ENCODE measurements around the gene SPAG4.

SPAG4 gene

DNA sequence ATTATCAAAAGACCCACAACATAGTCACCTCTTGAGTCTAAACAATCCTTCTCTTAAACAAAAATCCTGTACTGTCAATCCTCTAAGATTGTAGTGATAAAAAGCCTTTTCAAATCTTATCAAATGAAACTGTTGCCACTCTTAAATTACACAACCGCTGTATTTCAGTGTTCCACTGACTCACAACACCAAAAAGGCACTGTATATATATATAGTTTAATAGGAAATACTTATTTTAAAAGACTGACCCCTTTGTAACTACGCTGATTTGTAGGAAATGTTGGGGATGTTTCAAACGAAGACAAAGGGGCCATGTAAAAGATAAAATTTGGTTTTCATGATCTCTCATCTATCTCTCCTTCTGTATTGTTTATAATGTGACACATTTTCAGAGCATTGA, 35.0 kb downstream of the SPAG4 start:
- no peaks in the 10 kb centered on the region for H3K9me3 ChIP-seq (ENCODE audit: control insufficient read depth, insufficient read depth, low read depth, low read length)
- no peak overlapping the region for H3K27ac ChIP-seq (ENCODE audit: extremely low read depth, low read depth, low read length)
- TF ChIP-seq, protein P1, sequence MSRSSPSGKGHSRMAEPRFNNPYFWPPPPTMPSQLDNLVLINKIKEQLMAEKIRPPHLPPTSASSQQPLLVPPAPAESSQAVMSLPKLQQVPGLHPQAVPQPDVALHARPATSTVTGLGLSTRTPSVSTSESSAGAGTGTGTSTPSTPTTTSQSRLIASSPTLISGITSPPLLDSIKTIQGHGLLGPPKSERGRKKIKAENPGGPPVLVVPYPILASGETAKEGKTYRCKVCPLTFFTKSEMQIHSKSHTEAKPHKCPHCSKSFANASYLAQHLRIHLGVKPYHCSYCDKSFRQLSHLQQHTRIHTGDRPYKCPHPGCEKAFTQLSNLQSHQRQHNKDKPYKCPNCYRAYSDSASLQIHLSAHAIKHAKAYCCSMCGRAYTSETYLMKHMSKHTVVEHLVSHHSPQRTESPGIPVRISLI (tag by site-specific recombination; IDR thresholded peaks at IDR 0.05) = no peak
- TF ChIP-seq SP7 (tag by site-specific recombination; IDR thresholded peaks at IDR 0.05) (no peak), SALL2 (tag by site-specific recombination; IDR thresholded peaks at IDR 0.05; ENCODE audit: borderline replicate concordance) (no peak), ZBTB17 (tag by site-specific recombination; IDR thresholded peaks at IDR 0.05) (no peak), SP2 (tag by site-specific recombination; IDR thresholded peaks at IDR 0.05) (no peak)
- TF ChIP-seq, protein P2, sequence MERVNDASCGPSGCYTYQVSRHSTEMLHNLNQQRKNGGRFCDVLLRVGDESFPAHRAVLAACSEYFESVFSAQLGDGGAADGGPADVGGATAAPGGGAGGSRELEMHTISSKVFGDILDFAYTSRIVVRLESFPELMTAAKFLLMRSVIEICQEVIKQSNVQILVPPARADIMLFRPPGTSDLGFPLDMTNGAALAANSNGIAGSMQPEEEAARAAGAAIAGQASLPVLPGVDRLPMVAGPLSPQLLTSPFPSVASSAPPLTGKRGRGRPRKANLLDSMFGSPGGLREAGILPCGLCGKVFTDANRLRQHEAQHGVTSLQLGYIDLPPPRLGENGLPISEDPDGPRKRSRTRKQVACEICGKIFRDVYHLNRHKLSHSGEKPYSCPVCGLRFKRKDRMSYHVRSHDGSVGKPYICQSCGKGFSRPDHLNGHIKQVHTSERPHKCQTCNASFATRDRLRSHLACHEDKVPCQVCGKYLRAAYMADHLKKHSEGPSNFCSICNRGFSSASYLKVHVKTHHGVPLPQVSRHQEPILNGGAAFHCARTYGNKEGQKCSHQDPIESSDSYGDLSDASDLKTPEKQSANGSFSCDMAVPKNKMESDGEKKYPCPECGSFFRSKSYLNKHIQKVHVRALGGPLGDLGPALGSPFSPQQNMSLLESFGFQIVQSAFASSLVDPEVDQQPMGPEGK (tag by site-specific recombination; IDR thresholded peaks at IDR 0.05) = no peak
- CTCF ChIA-PET = no interaction called here
- POLR2A ChIA-PET = no interaction called here
- H3K36me3 ChIP-seq (ENCODE audit: control insufficient read depth in 2 of 2, insufficient read depth in 1 of 2, low read length in 2 of 2) = peaks cover 0 to 44% of the 10 kb centered on the region in 2 experiments; a peak in 2 of 3 replicates
- no peak overlapping the region for H3K4me3 ChIP-seq (ENCODE audit: low read depth, low read length)
- 0 out of 2 replicates have a peak, but pooled peaks cover 3% of the 10 kb centered on the region for H3K4me1 ChIP-seq (ENCODE audit: control insufficient read depth, insufficient read depth, low read length)

DNA sequence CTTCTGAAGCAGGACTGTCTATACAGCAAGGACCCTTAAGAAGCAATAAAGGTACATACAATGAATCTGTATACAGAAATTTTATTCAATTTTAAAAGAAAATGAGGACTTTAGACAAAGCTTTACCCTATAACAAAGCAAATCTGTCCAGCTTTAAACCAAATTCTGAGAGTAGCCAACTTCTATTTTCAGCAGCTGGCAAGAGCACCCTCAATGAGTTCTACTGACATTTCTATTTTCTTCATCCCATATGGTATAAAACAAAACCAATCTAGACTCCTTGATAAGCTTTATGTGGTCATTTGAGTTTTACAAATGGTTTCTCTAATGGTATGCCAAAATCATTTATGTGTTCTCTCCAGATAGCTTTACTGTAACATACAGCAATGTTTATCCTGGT, 36.3 kb downstream of the SPAG4 start:
- Histone ChIP-seq H3K27ac (ENCODE audit: extremely low read depth, low read depth, low read length) (no peak overlapping the region), H3K4me3 (ENCODE audit: low read depth, low read length) (no peak overlapping the region), H3K36me3 (ENCODE audit: control insufficient read depth in 2 of 2, insufficient read depth in 1 of 2, low read length in 2 of 2) (peaks cover 4 to 50% of the 10 kb centered on the region in 2 experiments; a peak in 2 of 3 replicates), H3K9me3 (ENCODE audit: control insufficient read depth, insufficient read depth, low read depth, low read length) (no peaks in the 10 kb centered on the region), H3K4me1 (ENCODE audit: control insufficient read depth, insufficient read depth, low read length) (0 out of 2 replicates have a peak, but pooled peaks cover 4% of the 10 kb centered on the region)
- TF ChIP-seq, protein P3, sequence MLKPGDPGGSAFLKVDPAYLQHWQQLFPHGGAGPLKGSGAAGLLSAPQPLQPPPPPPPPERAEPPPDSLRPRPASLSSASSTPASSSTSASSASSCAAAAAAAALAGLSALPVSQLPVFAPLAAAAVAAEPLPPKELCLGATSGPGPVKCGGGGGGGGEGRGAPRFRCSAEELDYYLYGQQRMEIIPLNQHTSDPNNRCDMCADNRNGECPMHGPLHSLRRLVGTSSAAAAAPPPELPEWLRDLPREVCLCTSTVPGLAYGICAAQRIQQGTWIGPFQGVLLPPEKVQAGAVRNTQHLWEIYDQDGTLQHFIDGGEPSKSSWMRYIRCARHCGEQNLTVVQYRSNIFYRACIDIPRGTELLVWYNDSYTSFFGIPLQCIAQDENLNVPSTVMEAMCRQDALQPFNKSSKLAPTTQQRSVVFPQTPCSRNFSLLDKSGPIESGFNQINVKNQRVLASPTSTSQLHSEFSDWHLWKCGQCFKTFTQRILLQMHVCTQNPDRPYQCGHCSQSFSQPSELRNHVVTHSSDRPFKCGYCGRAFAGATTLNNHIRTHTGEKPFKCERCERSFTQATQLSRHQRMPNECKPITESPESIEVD (tag by site-specific recombination; IDR thresholded peaks at IDR 0.05) = peak; percentile 17; the same call in 1 of the 2 replicates
- TF ChIP-seq ZNF843 (tag by site-specific recombination; IDR thresholded peaks at IDR 0.05) = no peak
- POLR2A ChIA-PET = interaction anchor here (1.3 kb wide), 1 partner anchor 12 kb away, joined by 9 read pairs; the partner anchor contains the start of genes CPNE1 and RBM12
- CTCF ChIA-PET = interaction anchor here (0.7 kb wide), 1 partner anchor 239 kb away, joined by 3 read pairs; no protein-coding TSS in a partner anchor

DNA sequence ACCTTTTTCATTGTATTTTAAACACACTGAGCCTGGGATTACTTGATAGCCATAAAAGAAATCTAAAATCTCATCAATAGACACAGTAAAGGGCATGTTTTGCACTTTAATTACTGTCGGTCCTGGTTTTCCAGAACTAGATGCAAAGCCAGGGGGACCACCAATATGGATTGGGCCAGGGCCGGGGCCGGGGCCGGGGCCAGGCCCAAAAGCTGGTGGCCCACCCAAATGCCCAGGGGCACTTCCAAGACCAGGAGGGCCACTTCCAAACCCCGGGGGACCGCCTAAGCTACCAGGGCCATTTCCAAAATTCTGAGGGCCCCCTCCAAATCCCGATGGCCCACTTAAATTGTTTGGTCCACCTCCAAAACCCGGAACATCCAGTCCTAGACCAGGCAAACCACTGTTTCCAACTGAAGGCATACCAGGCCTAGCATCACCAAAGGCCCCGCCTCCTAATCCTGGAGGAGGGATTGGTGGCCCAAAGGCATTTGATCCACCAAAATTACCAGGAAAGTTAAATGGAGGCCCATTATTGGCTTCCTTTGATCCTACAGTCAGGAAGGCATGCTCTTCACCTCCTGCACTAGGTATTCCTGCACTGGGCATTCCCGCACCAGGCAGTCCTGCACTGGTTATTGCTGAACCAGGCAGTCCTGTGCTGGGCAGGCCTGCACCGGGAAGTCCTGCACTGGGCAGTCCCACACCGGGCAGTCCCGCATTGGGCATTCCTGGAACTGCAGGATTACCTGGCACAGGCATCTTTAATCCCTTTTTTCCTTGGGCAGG, 37.2 kb downstream of the SPAG4 start:
- CTCF ChIA-PET = interaction anchor here (0.7 kb wide), 1 partner anchor 238 kb away, joined by 3 read pairs; no protein-coding TSS in a partner anchor
- TF ChIP-seq SP2 (tag by site-specific recombination; IDR thresholded peaks at IDR 0.05) (0 out of 2 replicates have a peak, but pooled peaks have one; percentile 11), ZNF433 (tag by site-specific recombination; IDR thresholded peaks at IDR 0.05; ENCODE audit: low read depth) (no peak)
- TF ChIP-seq, protein P4, sequence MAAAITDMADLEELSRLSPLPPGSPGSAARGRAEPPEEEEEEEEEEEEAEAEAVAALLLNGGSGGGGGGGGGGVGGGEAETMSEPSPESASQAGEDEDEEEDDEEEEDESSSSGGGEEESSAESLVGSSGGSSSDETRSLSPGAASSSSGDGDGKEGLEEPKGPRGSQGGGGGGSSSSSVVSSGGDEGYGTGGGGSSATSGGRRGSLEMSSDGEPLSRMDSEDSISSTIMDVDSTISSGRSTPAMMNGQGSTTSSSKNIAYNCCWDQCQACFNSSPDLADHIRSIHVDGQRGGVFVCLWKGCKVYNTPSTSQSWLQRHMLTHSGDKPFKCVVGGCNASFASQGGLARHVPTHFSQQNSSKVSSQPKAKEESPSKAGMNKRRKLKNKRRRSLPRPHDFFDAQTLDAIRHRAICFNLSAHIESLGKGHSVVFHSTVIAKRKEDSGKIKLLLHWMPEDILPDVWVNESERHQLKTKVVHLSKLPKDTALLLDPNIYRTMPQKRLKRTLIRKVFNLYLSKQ (tag by site-specific recombination; IDR thresholded peaks at IDR 0.05; ENCODE audit: borderline replicate concordance) = no peak
- 0 out of 2 replicates have a peak, but pooled peaks cover 8% of the 10 kb centered on the region for H3K4me1 ChIP-seq (ENCODE audit: control insufficient read depth, insufficient read depth, low read length)
- H3K9me3 ChIP-seq (ENCODE audit: control insufficient read depth, insufficient read depth, low read depth, low read length) = no peaks in the 10 kb centered on the region
- POLR2A ChIA-PET = interaction anchor here (1.3 kb wide), 1 partner anchor 11 kb away, joined by 9 read pairs; the partner anchor contains the start of genes CPNE1 and RBM12
- no peak overlapping the region for H3K4me3 ChIP-seq (ENCODE audit: low read depth, low read length)
- peaks cover 4 to 55% of the 10 kb centered on the region in 2 experiments; a peak in 2 of 3 replicates for H3K36me3 ChIP-seq (ENCODE audit: control insufficient read depth in 2 of 2, insufficient read depth in 1 of 2, low read length in 2 of 2)
- H3K27ac ChIP-seq (ENCODE audit: extremely low read depth, low read depth, low read length) = no peak overlapping the region
